Thymus (tissue), 11 donors: ENCODE measurements around the gene PDS5A. TPM values are rescaled to one million over a fixed set of nuclear protein-coding genes. Genes with fewer than 3 reads are reported as not detected.
"Not testable (repeated sequence)": the region's sequence is repeated elsewhere in the genome, so short reads cannot be mapped to it uniquely, and the experiment has no call there.

Experiments used
- DNase-seq, 9 donors: peaks; one replicate each; pipeline ENCODE4 v3.0.0-alpha.2; 2013; ENCODE audit warnings: low spot score in 9 of 9, low read depth in 6 of 9, missing footprints in 1 of 9
- H3K27ac ChIP-seq, 2 donors: one replicate each; pipeline ENCODE4 v1.5.1; 2013; ENCODE audit warnings: control low read depth in 1 of 2, low read depth in 1 of 2, low read length in 1 of 2, mild to moderate bottlenecking in 1 of 2, moderate library complexity in 1 of 2
- H3K27me3 ChIP-seq, 2 donors: one replicate each; pipeline ENCODE4 v1.5.1; 2013; ENCODE audit warnings: low read length in 1 of 2; ENCODE audit not compliant: control insufficient read depth in 2 of 2, insufficient read depth in 1 of 2
- H3K36me3 ChIP-seq, 2 donors: one replicate each; pipeline ENCODE4 v1.5.1; 2013; ENCODE audit warnings: low read length in 1 of 2, mild to moderate bottlenecking in 1 of 2, moderate library complexity in 1 of 2; ENCODE audit not compliant: control insufficient read depth in 2 of 2, insufficient read depth in 2 of 2
- H3K4me1 ChIP-seq, 2 donors: one replicate each; pipeline ENCODE4 v1.5.1; 2013; ENCODE audit warnings: low read length in 2 of 2; ENCODE audit not compliant: control insufficient read depth in 2 of 2, insufficient read depth in 2 of 2
- H3K4me3 ChIP-seq, 2 donors: one replicate each; pipeline ENCODE4 v1.5.1; 2013; ENCODE audit warnings: low read length in 2 of 2, control low read depth in 1 of 2, mild to moderate bottlenecking in 1 of 2
- H3K9me3 ChIP-seq, 2 donors: one replicate each; pipeline ENCODE4 v1.5.1; 2013; ENCODE audit warnings: low read length in 1 of 2, mild to moderate bottlenecking in 1 of 2; ENCODE audit not compliant: control insufficient read depth in 2 of 2, insufficient read depth in 1 of 2
- WGBS: extraction: QIAGEN DNeasy Blood & Tissue Kit; methylation state at CpG from one replicate; pipeline ENCODE4 v1.1.7; 2013; 5-methylcytosine and 5-hydroxymethylcytosine counted together
- polyA plus RNA-seq: library from polyadenylated mRNA; stranded (reverse); fragments of 200-250 nt; gene quantifications from one replicate; pipeline ENCODE4 v1.2.3, GENCODE V29; 2013
- total RNA-seq: library from RNA; stranded (reverse); fragments of 120-200 nt; gene quantifications from one replicate; pipeline ENCODE4 v1.2.4, GENCODE V29; 2013
- donor health status: healthy.

Gene PDS5A
- total and polyA plus RNA-seq, 2 donors = 40.0 to 60.7 TPM

GRCh38 chr4:39860804-39861203 lies 116.9 kb downstream of the PDS5A start:
- H3K27me3 ChIP-seq = no peaks in the 10 kb centered on the region

GRCh38 chr4:39855909-39856512 lies 121.7 kb downstream of the PDS5A start:
- peaks cover 0 to 4% of the 10 kb centered on the region in 2 donors for H3K9me3 ChIP-seq
- WGBS = 97% methylated on average over 1 of the region's 1 CpG
- no peak overlapping the region for H3K4me3 ChIP-seq
- peaks cover 22 to 63% of the 10 kb centered on the region in 2 donors for H3K36me3 ChIP-seq
- no peak overlapping the region for H3K27ac ChIP-seq
- no peaks in the 10 kb centered on the region for H3K27me3 ChIP-seq
- DNase-seq = no peak
- H3K4me1 ChIP-seq = no peaks in the 10 kb centered on the region

More at GRCh38 chr4:39860804-39861203, 116.9 kb downstream of the PDS5A start:
- H3K36me3 ChIP-seq = peaks cover 25 to 52% of the 10 kb centered on the region in 2 donors
- no peaks in the 10 kb centered on the region for H3K4me1 ChIP-seq
- no peak overlapping the region for H3K4me3 ChIP-seq
- 98% methylated on average over 6 of the region's 6 CpGs for WGBS
- H3K9me3 ChIP-seq = peaks cover 0 to 4% of the 10 kb centered on the region in 2 donors
- H3K27ac ChIP-seq = no peak overlapping the region
- DNase-seq = no peak

DNA sequence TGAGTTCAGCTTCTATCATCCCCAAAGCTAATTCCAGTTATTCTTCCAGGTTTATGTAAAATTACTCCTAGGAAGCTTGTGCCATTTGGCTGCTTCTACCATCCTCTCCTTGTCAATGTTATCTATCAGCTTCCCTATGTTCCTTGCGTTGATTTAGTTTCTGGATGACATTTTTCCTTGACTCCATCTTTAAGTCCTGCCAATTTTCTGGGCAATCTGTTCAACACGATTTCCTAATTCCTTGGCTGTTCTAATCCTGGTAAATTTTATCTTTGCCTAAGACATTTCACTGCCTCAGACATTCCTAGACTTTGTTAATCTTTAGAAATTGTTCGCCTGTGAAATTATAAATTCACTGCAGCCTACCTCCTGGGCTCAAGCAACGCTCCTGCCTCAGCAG lies 125.1 kb downstream of the PDS5A start:
- no peaks in the 10 kb centered on the region for H3K27me3 ChIP-seq
- peaks cover 0 to 4% of the 10 kb centered on the region in 2 donors for H3K9me3 ChIP-seq
- no peak overlapping the region for H3K4me3 ChIP-seq
- WGBS = over 99% methylated on average over 4 of the region's 4 CpGs
- no peaks in the 10 kb centered on the region for H3K4me1 ChIP-seq
- no peak overlapping the region for H3K27ac ChIP-seq
- peaks cover 7 to 63% of the 10 kb centered on the region in 2 donors for H3K36me3 ChIP-seq
- DNase-seq = no peak

GRCh38 chr4:39850727-39851126 lies 127.0 kb downstream of the PDS5A start:
- no peak for DNase-seq
- Histone ChIP-seq H3K27me3 (no peaks in the 10 kb centered on the region), H3K4me3 (no peak overlapping the region), H3K4me1 (no peaks in the 10 kb centered on the region), H3K36me3 (peaks cover 10 to 67% of the 10 kb centered on the region in 2 donors), H3K27ac (no peak overlapping the region), H3K9me3 (no peaks in the 10 kb centered on the region)

GRCh38 chr4:39846705-39847104 lies 131.0 kb downstream of the PDS5A start:
- 98% methylated on average over 1 of the region's 1 CpG for WGBS

DNA sequence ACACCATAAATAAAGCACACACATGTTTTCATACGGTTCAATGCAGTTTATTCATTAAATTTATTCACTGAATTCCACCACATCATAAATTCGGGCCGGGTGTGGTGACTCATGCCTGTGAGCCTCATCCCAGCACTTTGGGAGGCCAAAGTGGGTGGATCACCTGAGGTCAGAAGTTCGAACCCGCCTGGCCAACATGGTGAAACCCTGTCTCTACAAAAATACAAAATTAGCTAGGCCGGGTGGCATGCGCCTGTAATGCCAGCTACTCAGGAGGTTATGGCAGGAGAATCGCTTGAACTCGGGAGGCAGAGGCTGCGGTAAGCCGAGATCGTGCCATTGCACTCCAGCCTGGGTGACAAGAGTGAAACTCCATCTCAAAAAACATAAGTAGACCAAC lies 131.6 kb downstream of the PDS5A start:
- Histone ChIP-seq H3K27ac (no peak overlapping the region), H3K4me1 (no peaks in the 10 kb centered on the region), H3K27me3 (no peaks in the 10 kb centered on the region), H3K9me3 (no peaks in the 10 kb centered on the region), H3K4me3 (no peak overlapping the region), H3K36me3 (peaks cover 26 to 63% of the 10 kb centered on the region in 2 donors)
- 98% methylated on average over 12 of the region's 12 CpGs for WGBS
- DNase-seq = no peak

More at GRCh38 chr4:39846705-39847104, 131.0 kb downstream of the PDS5A start:
- no peak overlapping the region for H3K4me3 ChIP-seq
- no peak for DNase-seq
- H3K4me1 ChIP-seq = no peaks in the 10 kb centered on the region
- H3K9me3 ChIP-seq = no peaks in the 10 kb centered on the region
- no peaks in the 10 kb centered on the region for H3K27me3 ChIP-seq
- peaks cover 20 to 61% of the 10 kb centered on the region in 2 donors for H3K36me3 ChIP-seq
- no peak overlapping the region for H3K27ac ChIP-seq

DNA sequence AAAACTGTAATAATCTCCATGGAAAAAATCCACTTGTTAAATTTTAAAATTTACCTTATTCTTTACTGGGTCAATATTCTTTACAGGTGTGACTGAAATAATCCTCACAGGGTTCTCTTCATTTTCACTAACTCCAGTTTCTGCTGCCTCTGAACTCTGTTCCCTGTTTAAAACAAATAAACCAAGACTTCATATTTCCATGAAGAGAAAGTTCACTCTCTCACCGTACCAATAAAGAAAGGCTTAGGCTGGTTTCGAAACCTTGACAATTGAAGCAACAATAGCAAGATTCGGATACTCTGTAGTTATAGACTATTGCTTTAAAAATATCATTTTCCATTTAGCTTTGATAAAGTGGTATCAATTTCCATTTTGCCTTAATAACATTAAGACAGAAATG lies 135.8 kb downstream of the PDS5A start:
- H3K9me3 ChIP-seq = no peaks in the 10 kb centered on the region
- WGBS = over 99% methylated on average over 3 of the region's 3 CpGs
- peaks cover 48 to 75% of the 10 kb centered on the region in 2 donors for H3K36me3 ChIP-seq
- DNase-seq = no peak
- no peaks in the 10 kb centered on the region for H3K27me3 ChIP-seq
- H3K27ac ChIP-seq = no peak overlapping the region
- no peak overlapping the region for H3K4me3 ChIP-seq
- H3K4me1 ChIP-seq = no peaks in the 10 kb centered on the region

DNA sequence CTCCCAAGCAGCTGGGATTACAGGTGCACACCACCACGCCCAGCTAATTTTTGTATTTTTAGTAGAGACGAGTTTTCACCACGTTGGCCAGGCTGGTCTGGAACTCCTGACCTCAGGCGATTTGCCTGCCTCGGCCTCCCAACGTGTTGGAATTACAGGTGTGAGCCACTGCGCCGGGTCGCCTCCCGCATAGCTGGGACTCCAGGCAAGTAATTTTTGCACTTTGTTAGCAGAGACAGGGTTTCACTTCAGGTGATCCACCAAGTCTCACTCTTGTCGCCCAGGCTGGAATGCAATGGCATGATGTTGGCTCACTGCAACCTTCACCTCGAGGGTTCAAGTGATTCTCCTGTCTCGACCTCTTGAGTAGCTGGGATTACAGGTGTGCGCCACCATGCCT lies 137.2 kb downstream of the PDS5A start:
- DNase-seq, H3K4me1 ChIP-seq, H3K27ac ChIP-seq, H3K9me3 ChIP-seq, H3K4me3 ChIP-seq, H3K27me3 ChIP-seq: not testable (repeated sequence)
- H3K36me3 ChIP-seq = peaks cover 49 to 84% of the 10 kb centered on the region in 2 donors
- WGBS = 98% methylated on average over 14 of the region's 14 CpGs

DNA sequence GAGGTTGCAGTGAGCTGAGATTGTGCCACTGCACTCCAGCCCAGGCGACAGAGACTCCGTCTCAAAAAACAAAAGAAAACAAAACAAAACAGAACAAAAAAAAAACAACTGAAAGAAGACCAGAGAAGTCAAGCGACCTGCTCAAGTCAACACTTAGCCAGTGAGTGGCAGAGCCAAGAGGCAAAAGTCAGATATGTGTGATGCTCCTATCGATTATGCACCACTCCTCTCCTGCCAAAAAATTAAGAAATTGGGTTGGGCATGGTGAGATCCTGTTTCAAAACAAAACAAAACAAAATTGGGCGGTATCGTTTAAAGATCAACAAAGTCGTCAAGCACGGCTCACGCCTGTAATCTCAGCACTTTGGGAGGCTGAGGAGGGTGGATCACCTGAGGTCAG lies 137.7 kb downstream of the PDS5A start:
- Histone ChIP-seq H3K27me3 (no peaks in the 10 kb centered on the region), H3K36me3 (peaks cover 54 to 89% of the 10 kb centered on the region in 2 donors), H3K9me3 (no peaks in the 10 kb centered on the region), H3K4me3 (no peak overlapping the region), H3K4me1 (no peaks in the 10 kb centered on the region), H3K27ac (no peak overlapping the region)
- 98% methylated on average over 9 of the region's 9 CpGs for WGBS
- DNase-seq = no peak
